Islet precursor cell (in vitro differentiated cells): ENCODE results near the gene LTF.
"Not testable (repeated sequence)": the region's sequence is repeated elsewhere in the genome, so short reads cannot be mapped to it uniquely, and the experiment has no call there.

Experiments
- DNase-seq: peaks from one replicate; pipeline ENCODE4 v3.0.0-alpha.2; 2018

Gene LTF

DNA sequence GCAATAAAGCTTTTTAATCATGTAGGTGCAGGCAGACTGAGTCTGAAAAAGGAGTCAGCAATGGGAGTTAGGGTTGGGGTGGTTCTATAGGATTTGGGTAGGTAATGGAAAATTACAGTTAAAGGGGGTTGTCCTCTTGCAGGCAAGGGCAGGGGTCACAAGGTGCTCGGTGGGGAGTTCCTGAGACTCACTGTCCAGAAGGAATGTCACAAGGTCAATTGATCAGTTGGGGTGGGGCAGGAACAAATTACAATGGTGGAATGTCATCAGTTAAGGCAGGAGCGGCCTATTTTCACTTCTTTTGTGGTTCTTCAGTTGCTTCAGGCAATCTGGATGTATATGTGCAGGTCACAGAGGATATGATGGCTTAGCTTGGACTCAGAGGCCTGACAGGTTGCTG, 71.7 kb downstream of the LTF start:
- peak; percentile 59 for DNase-seq

DNA sequence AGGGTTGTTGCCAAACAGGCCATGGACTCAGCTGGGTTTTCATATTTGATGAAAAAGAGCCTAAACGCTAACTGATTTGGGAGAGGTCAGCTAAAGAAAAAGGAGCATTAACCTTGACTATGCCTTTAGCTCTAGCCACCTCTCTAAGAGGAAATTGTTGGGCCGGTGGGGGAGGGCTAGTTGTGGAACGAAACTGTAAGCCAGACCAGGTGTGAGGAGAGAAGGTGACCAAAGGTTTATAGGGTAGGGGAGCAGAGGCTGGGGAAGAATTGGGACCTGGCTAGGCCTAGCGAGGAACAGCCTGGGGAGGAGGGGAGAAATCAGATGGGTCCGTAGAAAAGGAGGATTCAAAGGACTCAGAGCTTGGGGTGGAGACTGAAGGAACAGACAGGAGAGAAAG, 73.2 kb downstream of the LTF start:
- peak; percentile 40 for DNase-seq

DNA sequence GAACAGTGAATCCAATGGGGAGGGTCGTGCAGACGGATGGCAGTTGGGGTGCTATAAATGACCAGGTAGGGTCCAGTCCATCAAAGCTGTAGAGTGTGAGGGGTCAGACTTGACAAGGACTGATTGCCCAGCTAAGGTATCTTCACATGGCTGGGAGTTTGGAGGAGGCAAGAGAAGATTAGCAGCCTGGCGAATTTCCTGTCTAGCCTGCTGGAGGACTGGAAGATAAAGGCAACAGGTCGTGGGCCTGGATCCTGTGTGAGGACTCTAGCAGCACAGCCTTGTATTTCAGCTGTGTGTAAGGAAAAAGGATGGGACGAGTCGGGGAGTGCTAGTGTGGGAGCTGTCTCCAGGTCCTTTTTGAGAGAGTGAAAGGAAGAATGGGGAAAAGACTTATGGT, 75.4 kb downstream of the LTF start:
- peak; percentile 54 for DNase-seq

DNA sequence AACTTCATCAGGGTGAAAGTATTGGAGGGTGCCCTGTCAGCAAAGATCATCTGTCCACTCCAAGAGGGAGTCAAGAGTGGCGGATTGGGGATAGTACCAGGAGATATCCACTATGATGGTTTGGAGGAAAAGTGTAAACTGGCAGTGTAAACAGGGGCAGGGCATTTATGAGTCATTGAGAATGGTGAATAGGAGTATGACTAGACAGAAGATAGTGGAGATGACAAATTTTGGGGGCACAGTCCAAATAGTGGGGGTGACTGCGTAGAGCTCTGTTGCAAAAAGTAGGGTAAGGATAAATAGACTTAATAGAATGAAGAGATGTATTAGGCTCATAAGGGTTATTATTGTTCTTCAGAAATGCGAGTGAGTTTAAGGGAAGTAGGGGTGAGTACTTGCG, 75.9 kb downstream of the LTF start:
- not testable (repeated sequence) for DNase-seq

DNA sequence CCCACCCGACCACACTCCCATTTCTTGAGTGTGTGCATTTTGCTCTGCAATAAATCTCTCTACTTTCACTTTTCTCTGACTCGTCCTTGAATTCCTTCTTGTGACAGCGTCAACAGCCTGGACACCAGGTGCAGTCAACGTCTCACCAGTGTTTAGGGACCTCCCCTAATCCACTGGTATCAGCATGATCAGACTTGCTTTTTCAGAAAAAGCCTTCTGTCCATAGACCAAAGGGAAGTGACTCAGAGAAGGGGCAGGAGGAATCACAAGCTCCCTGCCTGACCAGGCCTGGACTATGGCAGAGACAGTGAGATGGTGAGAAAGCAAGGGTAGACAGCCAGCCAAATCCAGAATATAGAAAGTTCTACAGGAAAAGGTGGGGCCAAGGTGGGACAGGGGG, 78.5 kb downstream of the LTF start:
- peak; percentile 92 for DNase-seq
